Central memory CD4-positive, alpha-beta T cell (primary cell): ENCODE measurements around the gene NPR1.
A peak's percentile ranks its signal among the peaks of the same experiment; 100 is the strongest.
"Not testable (repeated sequence)": the region's sequence is repeated elsewhere in the genome, so short reads cannot be mapped to it uniquely, and the experiment has no call there.

Experiments used
- DNase-seq: peaks from one replicate; pipeline ENCODE4 v3.0.0; 2022
- total RNA-seq, 3 experiments: gene quantifications; one replicate each; lab custom pipeline; 2026; lab: John Stamatoyannopoulos, UW

Gene NPR1
- 0 to 0.14 (median 0.05) reads per million in 3 experiments for total RNA-seq

DNA sequence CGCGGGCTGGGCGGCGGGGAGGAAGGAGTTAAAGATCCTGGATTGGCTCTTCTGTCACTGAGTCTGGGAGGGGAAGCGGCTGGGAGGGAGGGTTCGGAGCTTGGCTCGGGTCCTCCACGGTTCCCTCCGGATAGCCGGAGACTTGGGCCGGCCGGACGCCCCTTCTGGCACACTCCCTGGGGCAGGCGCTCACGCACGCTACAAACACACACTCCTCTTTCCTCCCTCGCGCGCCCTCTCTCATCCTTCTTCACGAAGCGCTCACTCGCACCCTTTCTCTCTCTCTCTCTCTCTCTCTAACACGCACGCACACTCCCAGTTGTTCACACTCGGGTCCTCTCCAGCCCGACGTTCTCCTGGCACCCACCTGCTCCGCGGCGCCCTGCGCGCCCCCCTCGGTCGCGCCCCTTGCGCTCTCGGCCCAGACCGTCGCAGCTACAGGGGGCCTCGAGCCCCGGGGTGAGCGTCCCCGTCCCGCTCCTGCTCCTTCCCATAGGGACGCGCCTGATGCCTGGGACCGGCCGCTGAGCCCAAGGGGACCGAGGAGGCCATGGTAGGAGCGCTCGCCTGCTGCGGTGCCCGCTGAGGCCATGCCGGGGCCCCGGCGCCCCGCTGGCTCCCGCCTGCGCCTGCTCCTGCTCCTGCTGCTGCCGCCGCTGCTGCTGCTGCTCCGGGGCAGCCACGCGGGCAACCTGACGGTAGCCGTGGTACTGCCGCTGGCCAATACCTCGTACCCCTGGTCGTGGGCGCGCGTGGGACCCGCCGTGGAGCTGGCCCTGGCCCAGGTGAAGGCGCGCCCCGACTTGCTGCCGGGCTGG is at the start of gene NPR1:
TSS of gene NPR1 (plus strand) at position 170 of the 818 bp plus-strand sequence. CDS start at position 591, 421 bp downstream.
- DNase-seq, result no peak

GRCh38 chr1:153629343-153629665 is 49.2 kb upstream of the NPR1 start:
- no peak for DNase-seq

- no peak for DNase-seq
Observed at GRCh38 chr1:153629971-153630370, 48.5 kb upstream of the NPR1 start.

- no peak for DNase-seq
Observed at GRCh38 chr1:153630384-153630783, 48.1 kb upstream of the NPR1 start.

DNA sequence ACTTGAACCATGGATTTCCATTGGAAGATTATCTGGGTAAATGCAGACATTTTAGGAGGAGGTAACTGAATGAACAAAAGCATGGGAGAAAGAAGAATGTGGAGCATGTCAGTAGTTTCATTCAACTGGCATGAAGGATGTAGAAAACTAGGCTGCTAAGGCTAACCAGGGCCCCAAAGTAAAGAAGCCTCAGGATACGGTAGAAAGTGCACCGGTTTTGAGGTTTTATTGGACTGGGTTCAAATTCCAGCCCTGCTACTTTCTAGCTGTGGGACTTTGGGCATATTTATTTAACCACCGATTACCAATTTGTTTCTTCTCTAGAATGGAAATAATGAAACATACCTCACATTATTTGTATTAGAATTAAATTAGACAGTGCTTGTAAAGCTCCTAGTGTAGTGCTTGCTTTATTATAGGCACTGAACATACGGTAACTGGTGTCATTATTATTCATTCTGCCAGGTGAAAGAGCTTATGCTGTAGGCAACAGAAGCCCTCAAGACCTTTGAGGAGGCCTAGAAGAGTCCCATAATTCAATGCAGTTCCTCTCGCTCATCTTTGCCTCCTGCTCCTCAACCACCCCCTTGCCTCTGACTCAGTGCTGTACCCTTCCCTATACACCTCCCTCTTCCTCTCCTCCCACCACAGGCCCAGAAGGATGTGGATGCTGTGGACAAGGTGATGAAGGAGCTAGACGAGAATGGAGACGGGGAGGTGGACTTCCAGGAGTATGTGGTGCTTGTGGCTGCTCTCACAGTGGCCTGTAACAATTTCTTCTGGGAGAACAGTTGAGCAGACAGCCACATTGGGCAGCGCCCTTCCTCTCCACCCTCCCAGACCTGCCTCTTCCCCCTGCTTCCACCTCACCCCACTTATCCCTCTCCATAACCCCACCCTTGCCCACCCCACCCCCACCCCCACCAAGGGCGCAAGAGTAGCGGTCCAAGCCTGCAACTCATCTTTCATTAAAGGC is 47.2 kb upstream of the NPR1 start:
- no peak for DNase-seq

- no peak for DNase-seq
Observed at GRCh38 chr1:153633161-153633753, 45.2 kb upstream of the NPR1 start.

DNA sequence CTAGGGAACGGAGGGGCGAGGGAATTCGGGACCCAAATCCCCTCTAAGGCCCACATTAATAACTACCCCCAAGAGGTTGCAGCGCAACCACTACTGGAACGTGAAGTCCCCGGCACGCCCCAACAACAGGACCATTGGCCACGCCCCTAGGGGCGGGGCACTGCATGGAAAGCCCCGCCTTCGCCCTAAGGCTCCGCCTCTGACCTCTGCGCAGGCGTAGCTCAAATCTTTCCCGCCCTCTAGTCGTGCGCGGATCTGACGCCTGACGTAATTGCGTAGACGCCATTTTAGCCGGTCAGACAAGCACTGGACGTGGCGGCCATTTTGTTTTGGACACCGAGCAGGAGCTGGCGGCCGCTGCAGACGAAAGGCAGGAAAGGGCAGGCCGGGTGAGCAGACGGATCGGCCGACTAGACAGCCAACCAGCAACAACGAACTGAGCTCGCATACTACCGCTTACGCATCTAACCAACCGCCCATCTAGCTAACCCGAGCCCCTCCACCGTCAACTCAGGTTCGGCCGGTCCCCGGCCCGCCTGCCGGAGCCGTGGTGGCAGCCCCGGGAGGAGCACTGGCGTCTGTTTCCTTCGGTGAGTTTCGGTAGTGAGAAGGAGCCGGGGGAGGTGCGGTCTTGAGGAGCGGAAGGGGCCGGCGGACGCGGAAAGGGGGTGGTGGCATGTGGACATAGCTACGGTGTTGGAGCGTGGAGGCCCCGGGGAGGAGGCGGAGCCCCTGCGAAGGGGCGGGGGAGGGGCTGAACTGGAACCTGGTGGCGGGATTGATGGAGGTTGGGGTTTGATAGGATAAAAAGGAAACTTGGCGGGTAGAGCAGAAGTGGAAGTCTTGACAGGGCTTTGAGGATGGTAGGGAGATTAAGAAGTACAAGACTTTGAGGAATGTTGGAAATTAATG is 44.5 kb upstream of the NPR1 start, which contains the start of gene CHTOP:
TSS of gene CHTOP (plus strand) at position 313 of the 912 bp plus-strand sequence. CDS start 2,523 bp downstream, outside the sequence.
- peak; percentile 97 for DNase-seq

- no peak for DNase-seq
Observed at GRCh38 chr1:153635872-153636271, 42.6 kb upstream of the NPR1 start.

GRCh38 chr1:153636312-153636711 is 42.2 kb upstream of the NPR1 start:
- DNase-seq, result no peak

- no peak for DNase-seq
Observed at GRCh38 chr1:153638261-153638660, 40.2 kb upstream of the NPR1 start.

DNA sequence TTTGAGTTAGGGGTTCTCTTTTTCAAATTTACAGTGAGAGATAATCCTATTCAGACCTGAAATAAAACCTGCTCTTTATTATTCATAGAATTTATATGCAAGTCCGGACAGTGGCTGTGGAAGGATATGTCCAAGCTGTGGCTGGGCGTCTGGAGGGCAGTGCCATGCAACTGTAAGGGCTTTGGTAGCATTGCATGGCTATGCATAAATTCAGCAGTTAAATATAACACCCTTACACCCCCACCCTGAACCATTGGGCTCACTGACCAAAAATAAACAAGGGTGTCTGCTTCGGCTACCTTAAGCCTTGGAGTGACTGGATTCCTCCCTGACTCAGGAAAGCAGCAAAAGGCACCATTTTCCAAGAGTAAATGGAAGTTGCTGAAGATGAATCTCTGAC is 39.2 kb upstream of the NPR1 start:
- DNase-seq, result no peak

DNA sequence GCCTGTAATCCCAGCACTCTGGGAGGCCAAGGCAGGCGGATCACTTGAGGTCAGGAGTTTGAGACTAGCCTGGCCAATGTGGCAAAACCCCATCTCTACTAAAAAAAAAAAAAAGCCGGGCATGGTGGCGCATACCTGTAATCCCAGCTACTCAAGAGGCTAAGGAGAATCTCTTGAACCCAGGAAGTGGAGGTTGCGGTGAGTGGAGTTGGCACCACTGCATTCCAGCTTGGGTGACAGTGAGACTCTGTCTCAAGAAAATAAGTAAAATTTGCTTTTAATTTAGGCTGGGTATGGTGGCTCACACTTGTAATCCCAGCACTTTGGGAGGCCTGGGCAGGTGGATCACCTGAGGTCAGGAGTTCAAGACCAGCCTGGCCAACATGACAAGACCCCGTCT is 38.3 kb upstream of the NPR1 start:
- not testable (repeated sequence) for DNase-seq

- no peak for DNase-seq
Observed at GRCh38 chr1:153640861-153641260, 37.6 kb upstream of the NPR1 start.

GRCh38 chr1:153642161-153642560 is 36.3 kb upstream of the NPR1 start:
- DNase-seq, result no peak

- DNase-seq, result no peak
Observed at GRCh38 chr1:153643100-153643499, 35.4 kb upstream of the NPR1 start.

GRCh38 chr1:153643816-153644215 is 34.7 kb upstream of the NPR1 start:
- no peak for DNase-seq

DNA sequence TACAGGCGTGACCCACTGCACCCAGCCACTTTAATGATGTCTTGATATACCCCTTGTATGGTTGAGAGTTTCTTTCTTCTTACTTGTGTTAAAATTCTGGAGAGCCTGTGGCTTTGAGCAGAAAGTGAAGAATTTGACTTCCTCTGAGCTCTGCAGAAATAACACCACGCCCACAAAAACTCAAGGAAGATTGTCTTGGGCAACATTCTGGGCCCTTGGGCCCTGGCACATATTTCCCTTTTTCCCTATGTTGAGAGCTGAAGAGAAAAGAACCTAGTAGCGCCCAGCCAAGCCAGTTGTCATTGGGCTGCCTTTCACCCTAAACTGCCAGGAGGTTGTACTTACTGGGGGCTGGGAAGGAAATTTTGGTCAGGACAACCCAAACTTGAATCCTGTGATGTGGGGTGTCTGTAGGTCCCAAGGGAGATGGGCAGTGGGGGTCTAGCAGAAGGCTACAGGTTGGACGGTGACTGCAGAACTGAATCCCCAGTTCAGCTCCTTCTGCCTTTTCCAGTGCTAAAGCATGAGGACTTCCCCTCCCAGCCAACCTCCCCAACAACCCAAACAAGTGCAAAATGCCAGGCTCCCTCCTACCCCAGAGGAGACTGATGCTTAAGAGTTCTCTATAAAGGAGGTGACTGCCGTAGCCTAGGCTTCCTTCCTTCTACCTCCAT is 31.7 kb upstream of the NPR1 start:
- no peak for DNase-seq

DNA sequence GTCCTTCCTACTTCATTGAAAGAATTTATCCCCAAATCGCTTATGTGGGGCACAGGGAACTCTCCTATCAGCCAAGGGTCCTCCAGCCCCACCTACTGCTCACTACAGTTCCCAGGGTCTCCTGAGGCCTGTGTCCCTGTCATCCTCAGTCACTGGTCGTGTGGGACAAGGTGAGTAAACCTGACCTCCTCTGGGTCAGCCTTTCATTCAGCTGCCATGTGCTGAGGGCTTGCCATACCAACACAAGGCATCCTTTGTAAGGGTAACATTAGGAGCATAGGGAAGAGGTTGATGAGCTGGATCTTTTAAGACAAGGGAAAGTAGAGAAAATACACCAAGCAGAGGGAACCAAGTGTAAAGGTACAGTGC is 31.2 kb upstream of the NPR1 start:
- DNase-seq, result no peak

- no peak for DNase-seq
Observed at GRCh38 chr1:153648000-153648643, 30.4 kb upstream of the NPR1 start.

- peak; percentile 32 for DNase-seq
Observed at GRCh38 chr1:153649137-153649862, 29.2 kb upstream of the NPR1 start.
